NCI-H1694 treated with DMSO at 0.1 percent for 48 hours (cell line): ENCODE data around the gene PDILT.

ENCODE experiments used
- DNase-seq: peaks from one replicate; lab custom pipeline; 2025; lab: John Stamatoyannopoulos, UW

PDILT gene

DNA sequence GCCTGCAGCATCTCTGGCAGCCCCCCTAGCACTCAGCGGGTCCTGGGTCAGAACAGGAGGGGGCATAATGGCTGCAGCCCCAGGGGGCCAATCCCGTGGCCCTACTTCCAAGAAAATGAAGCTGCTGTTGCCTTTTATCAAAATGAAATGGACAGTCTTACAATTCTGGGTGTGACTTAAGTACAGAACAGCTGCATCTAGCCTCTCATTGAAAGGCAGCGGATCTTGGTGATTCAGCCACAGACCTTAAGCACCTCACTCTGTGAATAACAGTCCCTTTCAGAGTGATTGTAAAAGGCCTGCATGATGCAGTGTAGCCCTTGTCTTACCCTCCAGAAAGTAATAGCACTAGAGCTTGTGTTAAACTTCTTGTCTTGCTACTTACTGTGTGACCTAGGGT lies 40.5 kb downstream of the PDILT start:
- no peak for DNase-seq

DNA sequence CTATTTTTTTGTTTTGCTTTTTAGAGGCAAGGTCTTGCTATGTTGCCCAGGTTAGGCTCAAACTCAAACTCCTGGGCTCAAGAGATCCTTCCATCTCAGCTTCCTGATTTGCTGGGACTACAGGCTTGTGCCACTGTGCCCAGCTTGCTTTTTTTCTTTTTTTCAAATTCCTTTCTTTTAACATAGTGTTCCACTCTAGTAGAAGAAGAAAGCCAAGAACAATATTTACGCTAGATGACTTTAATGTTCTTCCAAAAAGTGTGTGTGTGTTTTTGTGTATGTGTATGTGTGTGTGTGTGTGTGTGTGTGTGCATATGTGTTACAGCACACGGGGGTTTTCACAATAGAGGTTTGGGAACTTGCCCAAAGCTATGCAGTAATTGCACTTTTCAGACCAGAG lies 41.3 kb downstream of the PDILT start:
- DNase-seq, result no peak

DNA sequence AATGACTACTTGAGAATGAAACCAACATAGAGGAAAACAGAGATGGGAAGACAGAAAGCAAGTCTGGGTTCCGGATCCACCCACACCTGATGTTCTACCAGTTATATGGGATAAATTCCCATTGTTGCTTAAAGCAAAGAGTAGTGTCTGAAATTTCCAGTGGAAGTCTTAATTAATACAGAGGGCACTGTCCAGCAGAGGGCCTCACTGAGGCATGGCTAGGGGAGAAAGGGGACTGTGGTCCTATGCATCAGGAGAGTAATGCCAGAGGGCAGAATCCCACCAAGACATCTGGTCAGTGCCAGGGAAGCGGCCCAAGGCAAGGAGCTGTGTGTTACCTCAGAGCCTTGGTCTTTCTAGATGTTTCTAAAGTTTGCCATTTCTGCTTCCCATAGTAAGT lies 44.5 kb downstream of the PDILT start:
- no peak for DNase-seq

DNA sequence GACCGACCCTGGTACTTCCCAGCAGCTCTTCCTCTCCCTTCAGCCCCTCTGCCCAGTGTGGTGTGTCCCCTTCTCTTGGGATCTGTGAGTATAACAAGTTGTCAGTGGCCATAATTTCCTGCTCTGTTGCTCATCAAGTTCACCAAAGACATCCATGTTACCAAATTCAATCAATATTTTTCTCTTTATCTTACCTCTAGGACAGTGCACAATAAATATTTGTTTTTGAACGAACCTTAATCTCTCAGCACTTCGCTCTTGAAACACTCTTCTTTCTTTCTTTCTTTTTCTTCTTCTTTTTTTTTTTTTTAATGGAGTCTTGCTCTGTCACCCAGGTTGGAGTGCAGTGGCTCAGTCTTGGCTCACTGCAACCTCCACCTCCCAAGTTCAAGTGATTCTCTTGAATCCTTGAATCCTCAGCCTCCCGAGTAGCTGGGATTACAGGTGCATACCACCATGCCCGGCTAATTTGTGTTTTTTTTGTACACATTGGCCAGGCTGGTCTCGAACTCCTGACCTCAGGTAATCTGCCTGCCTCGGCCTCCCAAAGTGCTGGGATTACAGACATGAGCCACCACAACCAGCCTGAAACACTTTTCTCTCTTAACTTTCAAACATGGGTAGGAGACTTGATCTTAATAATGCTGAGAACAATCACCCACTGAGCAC lies 49.3 kb downstream of the PDILT start:
- DNase-seq, result no peak

DNA sequence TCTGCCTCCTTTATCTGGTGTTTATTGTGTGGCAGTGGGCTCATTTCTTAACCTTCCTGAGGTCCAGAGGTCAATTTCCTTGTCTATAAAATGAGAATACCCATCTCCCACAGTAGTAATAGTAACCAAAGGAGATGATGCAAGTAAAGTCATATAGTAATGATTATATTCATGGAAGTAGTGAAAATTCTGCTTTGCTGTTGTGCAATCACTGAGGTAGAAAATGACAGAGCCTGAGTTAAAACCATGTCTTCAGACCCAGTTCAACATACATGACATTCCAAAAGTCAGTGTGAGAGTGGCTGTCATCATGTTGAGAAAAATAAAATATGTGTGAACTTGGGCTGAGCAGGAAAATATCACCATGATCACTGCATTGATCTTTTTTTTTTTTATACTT lies 51.2 kb downstream of the PDILT start:
- no peak for DNase-seq

DNA sequence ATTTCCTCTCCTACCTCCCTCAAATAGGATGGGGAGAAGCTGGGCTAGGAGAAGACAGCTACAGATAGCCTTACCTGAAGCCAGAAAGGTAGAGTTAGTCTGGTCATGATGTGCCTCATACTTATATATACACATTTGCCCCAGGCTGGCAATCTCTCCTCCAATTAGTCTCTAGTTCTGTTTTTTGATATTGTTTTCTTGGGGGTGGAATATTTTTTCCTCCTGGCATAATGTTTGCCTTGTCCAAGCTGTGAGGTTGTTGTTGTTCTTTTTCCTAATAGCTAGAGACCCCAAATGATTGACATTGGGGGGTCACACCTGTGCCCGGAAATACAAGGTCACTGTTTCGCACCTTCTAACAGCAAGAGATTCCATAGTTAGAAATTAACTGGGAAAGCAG lies 51.9 kb downstream of the PDILT start, which contains the start of gene UMOD:
Gene UMOD, minus strand, starts transcription at position 101 of the 400 bp plus-strand sequence. CDS start 1,978 bp downstream, outside the sequence.
- DNase-seq, result no peak

DNA sequence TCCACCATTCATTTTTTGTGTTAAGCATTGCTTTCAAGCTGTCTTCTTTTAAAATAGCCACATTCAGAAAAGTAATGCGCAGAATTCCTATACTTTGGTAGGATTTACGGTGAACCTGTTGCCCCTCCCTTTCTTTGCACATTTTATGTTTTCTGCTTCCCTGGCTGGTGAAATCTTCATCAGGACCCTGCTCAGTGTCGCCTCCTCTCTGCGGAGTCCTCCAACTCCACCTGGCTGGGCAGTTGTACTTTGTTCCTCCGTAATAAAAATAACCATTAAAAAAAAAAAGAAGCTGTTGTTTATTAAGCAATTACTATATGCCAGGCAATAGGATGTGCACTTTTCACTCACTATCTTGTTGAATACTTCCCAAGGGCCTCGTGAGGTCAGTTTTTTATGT lies 54.9 kb downstream of the PDILT start:
- DNase-seq, result no peak

DNA sequence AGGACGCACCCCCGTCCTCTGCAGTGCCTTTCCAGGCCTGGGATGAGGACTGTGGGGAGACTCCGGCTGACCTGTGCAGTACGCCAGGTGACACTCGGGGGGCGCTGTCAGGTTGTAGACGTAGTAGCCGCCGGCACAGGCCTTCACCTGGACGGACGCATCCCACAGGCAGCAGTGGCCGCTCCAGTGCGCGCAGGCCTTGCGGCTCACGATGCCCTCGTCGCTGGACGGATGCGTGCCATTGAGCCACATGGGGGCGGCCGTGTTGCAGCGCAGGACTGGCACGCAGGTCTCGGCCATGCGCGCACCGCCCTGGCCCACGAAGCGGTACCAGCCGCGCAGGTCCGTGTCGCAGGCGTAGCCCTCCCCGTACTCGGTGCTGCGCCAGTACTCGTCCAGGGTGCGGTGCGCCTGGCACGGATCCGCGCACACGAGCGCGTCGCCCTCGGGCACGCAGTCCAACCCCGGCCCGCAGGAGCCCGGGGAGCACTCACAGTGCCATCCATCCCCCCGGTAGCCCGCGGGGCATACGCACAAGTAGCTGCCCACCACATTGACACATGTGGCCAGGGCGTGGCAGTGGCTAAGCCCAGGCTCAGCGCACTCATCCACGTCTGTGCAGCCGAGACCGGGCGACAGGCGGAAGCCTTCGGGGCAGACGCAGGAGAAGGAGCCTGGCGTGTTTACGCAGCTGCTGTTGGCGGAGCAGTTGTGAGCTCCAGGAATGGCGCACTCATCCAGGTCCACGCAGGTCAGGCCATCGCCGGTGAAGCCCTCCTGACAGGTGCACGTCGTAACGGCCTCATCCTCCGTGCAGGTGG lies 56.0 kb downstream of the PDILT start:
- DNase-seq, result no peak

DNA sequence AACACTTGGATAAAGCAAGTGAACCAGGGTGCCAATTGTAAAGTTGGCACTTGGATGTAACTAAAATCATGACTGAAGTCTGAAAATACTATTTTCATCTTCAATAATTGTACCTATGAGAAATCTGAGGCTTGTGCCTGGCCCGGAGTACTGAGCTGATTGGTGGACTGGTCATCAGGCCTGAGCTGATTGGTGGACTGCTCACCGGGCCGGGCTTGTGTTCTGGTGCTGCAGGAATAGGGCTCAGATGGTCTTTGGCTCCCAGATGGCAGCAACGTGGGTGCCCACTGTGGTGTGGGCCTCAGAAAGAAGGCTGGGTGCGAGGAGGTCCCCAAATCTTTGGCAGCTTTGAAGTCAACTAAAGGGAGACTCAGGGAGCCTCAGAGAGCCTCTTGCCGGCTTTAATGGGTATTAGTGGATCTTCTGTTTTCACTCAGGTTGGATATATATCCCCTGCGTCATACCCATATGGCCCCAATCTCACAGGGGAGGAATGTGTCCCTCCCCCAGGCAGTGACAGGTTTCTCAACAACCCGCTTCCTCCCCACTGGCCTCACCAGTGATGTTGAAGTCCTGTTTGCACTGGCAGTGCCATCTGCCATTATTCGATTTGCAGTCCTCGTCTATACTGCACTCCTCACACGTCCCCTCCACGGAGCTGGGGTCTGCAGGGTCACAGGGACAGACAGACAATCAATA lies 56.7 kb downstream of the PDILT start:
- DNase-seq, result no peak

DNA sequence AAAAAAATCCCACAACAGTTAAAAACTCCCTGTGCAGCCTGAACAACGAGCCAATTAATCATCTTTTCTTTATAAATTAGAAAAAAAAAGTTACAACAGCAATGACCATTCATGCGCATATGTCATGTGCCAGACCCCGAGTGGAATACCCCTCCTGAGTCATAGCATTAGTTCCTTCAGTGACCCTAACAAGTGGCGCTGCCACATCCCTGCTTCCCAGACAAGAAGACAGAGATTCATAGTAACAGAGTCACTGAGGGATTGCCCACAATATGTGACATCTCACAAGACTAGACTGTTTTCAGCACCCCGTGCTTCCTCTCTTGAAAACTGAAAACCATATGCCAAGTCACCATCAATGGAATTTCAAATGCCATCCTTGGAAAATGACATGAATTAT lies 59.9 kb downstream of the PDILT start:
- DNase-seq, result no peak

DNA sequence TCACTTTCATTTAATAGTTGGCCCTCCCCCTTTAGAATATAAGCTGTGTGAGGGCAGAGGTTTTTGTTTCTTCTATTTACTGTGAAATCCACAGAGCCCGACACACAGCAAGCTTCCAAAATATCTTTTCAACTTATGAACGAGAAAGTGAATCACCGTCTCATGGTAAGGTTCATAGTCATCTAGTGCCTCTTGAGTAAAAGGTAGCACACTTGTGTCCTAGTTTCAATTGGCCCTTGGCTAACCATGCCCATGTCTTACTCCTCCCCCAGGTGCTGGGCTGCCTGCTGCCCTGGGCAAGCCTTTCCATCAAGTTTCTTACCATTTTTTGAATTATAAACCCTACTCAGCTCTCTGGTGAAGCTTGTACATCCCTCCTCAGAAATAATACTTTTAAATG lies 64.8 kb downstream of the PDILT start:
- no peak for DNase-seq

DNA sequence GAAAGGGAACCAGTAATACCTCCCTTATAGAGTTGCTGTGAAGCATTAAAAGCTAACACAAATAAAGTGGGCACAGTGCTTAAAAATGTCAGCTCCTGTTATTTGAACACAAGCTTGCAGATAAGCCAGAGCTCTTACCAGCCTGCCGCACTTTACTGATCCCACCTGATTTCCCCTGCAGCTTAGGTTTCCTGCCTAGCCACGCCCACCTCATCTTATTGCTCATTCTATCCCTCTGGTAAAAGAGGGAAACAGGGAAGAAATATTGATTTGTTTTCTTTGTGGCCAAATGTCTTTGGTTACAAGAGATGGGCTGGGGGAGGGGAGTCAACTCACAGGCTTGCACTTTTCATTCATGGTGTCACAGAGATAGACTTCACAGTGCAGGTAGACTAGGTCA lies 67.6 kb downstream of the PDILT start:
- DNase-seq, result no peak

DNA sequence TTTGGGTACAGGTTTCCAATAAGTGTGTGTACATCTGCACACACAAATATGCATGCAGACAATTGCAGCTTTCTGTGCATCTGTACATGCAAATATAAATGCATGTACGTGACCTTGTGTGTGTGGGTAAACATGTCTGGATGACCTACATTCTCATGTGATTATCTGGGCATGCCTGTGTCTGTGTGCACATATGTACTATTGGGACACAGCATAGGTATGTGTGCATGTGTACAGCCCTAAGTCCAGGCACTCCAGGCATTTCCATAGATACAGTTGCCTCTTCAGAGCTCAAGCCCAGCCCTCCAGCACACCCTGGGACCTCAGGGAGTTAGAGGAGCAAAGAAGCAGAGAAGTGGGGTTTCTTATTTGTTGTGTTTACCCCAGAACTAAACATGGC lies 70.1 kb downstream of the PDILT start:
- no peak for DNase-seq

DNA sequence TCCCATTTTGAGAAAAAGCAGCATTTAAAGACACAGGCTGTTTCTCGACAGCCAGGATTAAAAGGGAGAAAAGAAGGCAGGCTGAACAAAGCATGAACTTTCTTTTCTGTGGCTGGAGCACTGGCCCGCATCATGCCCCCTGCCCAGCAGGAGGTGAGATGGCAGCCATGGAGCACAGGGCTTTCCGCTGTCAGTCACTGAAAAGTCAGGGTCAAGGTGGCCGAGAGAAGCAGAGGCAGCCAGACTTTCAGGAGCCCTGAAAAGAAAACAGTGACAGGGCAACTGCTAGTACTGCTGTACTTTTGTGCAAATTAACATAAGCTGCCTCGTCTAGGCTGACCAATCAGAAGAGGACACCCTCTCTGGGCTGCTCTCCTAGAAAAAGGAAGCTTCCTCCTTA lies 71.4 kb downstream of the PDILT start:
- no peak for DNase-seq

DNA sequence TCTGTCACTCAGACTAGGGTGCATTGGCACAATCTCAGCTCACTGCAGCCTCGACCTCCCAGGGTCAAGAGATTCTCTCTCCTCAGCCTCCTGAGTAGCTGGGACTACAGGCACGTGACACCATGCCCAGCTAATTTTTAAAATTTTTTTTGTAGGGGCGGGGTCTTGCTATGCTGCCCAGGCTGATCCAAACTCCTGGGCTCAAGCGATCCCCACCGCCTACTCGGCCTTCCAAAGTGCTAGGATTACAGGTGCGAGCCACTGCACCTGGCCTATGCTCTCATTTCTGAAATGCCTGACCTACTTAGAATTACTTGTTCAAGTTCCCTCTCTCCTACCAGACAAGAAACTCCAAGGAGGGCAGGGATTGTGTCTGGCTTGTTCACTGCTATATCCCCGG lies 72.1 kb downstream of the PDILT start:
- no peak for DNase-seq

DNA sequence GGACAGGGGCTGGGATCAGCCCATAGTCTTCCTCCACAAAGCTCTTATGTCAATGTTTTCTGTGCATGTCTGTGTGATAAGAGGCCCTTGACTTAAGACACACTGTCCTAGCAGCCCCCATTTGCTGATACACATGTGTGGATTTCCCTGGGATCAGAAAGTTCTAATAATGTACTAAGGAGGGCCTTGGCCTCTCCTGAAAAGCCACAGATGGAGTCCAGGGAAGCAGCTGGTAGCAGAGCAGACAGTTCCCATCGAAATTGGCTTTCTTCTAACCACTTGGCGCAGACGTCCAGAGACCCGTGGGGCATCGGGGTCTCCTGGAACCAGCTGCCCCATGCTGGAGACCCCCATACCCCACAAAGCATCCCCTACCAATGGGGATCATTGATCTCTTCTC lies 72.9 kb downstream of the PDILT start:
- no peak for DNase-seq

DNA sequence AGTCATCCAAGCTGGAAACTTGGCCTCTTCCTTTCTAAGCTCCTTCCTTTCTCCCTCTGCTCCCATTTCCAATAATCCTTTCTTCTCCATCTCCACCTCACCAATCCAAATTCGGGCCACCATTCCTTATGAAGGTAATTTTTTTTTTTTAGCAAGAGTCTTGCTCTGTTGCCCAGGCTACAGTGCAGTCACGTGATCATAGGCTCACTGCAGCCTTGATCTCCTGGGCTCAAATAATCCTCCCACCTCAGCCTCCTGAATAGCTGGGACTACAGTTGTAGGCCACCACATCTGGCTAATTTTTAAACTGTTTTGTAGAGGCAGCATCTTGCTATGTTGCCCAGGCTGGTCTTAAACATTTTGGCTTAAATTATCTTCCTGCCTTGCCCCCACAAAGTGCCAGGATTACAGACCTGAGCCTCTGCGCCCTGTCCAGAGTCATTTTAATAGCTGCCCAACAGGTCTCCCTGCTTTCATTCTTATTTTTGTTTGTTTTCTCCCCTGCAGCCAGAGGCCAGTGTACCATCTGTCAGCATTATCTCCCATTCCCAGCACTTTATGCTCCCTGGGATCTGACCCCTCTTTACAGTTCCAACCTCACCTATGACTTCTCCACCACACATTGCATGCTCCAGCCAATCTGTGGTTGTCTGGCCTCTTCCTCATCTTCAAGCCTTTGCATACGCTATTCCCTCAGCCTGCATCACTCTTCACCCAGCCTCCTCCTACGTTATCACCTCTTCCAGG lies 75.0 kb downstream of the PDILT start:
- DNase-seq, result no peak

DNA sequence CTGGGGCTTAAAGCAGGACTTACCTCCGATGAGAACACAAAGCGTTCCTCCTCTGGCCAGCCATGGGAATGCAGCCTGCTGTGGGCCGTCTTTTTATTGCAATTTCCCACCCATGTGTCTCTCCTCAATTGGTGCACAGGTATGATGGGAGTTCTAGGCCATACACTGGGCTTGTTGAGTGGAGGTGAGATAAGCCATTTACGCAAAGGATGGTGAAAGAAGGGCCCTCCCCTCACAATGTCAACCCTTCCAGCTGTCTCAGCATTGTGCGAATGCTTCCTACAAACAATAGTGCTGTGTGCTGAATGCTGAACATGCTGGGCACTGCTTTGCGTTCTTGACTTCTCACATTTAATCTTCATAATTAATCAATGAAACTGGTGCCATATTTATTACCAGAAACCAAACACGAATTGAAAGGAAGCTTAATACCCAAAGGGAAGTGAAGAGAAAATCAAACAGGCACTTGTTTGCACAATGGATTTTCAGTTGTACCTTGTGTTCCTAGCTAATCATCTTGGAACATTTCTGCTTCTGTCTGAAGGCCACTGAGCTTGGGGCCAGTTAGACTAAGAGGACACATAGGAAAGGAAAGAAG lies 77.0 kb downstream of the PDILT start, which contains the start of gene GP2:
Gene GP2, minus strand, starts transcription at position 70 of the 598 bp plus-strand sequence. CDS start 1,082 bp downstream, outside the sequence.
- no peak for DNase-seq

DNA sequence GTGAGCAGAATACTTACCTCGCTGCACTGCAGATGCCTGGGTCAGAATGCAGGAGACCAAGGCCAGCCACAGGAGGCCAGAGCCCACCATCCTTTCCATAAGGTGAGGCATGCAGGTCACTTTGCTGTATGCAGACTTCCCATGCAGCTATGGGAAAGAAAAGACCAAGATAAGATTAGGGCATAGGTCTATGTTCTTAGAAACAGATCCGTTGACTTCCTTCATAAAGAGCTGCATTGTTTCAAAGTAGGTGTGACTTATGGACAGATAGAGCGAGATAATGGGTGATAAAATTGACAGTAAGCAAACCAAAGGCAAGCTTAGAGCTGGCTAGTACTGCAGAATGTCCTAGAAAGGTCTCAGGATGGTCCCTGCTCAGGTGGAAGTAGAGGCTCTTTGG lies 78.2 kb downstream of the PDILT start:
- DNase-seq, result no peak

DNA sequence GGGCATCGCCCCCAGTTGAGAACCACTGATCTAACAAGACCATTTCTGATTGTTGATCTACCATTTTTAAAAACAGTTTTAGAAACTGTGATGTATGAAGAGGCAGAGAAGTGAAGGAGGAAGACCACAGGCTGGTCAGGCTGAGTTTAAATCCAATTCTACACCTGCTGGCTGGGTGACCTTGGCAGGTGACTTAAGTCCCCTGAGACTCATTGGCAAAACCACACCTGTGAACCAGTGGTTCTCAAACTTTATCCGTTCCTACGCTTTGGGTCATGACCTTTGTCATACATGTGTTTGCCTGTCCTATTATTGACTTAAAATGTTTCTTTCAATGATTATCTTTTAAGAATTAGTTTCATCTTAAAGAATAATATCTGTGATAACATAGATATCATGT lies 79.5 kb downstream of the PDILT start:
- no peak for DNase-seq

DNA sequence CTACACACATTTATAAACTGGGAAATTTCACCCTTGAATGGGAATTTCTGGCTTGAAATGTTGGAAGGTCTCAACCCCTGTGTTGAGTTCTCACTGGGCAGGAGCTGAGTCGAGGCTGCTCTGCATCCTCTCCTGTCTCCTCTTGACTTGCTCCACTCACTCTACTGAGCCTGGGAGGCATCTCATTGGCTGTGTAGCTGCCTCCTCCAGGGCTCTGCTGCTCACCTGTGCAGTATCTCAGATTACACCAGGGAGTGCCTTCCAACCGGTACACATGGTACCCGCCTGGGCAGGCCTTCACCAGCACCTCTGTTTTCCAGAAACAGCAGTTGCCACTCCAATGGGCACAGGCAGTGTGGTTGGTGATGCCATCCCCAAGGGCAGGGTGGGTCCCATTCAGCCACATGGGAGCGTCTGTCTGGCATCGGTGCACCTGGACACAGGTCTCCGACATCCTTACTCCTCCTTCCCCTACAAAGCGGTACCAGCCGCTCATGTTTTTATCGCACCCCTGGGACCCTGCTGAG lies 80.9 kb downstream of the PDILT start:
- no peak for DNase-seq

DNA sequence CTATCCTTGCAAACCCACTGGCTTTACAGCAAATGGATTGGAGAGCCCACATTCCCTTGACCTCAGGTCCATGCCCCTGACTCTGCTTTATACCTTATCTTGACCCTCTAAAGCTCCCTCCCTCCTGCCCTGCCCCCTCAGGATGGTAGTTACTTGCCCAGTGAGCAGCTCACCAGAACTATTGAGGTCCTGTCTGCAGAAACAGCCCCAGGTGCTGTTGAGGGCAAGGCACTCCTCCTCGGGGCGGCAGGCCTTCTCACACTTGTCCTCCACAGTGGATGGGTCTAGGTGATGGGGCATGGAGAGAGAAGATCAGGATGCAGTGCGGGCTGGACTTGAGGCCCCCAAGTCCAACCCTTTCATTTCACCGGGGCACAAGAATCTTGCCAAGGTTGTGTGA lies 81.8 kb downstream of the PDILT start:
- DNase-seq, result no peak
